Prostate gland (tissue), 2 donors: Measurements from ENCODE around the gene MPL. TPM values are rescaled to one million over a fixed set of nuclear protein-coding genes. Genes with fewer than 3 reads are reported as not detected.

Experiments
- DNase-seq: peaks from one replicate; pipeline ENCODE4 v3.0.0-alpha.2; 2019; ENCODE audit warnings: low spot score
- H3K27ac ChIP-seq, 2 donors: fragments of 200-600 bp; sonication (generic); 2 replicates each; pipeline ENCODE4 v1.5.1; 2017 to 2019
- H3K27me3 ChIP-seq: fragments of 200-600 bp; sonication (generic); replicated peaks from 2 replicates; pipeline ENCODE4 v1.5.1; 2019; ENCODE audit not compliant: insufficient read depth
- H3K36me3 ChIP-seq, 2 donors: fragments of 200-600 bp; sonication (generic); 1 replicate in 1 of 2; 2 replicates in 1 of 2; pipeline versions ENCODE4 v1.5.1 to v1.8.1; 2017 to 2019
- H3K4me1 ChIP-seq: fragments of 200-600 bp; sonication (generic); replicated peaks from 2 replicates; pipeline ENCODE4 v1.5.1; 2019
- H3K4me3 ChIP-seq, 2 donors: fragments of 200-600 bp; sonication (generic); 2 replicates each; pipeline ENCODE4 v1.5.1; 2017 to 2019
- H3K9me3 ChIP-seq: fragments of 200-600 bp; sonication (generic); 2 replicates; pipeline ENCODE4 v1.5.1; 2017
- CTCF ChIP-seq, 4 experiments: fragments of 200-600 bp in 2 of 4; fragments of 450-650 bp in 2 of 4; sonication (generic) in 2 of 4; IDR thresholded peaks; 1 replicate in 3 of 4; 2 replicates in 1 of 4; pipeline ENCODE4 v1.5.1; 2016 to 2019; ENCODE audit warnings: antibody characterized with exemption in 4 of 4, mild to moderate bottlenecking in 2 of 4, moderate library complexity in 2 of 4
- POLR2A ChIP-seq: fragments of 450-650 bp; IDR thresholded peaks from one replicate; pipeline ENCODE4 v1.6.1; 2016; ENCODE audit warnings: antibody characterized with exemption, mild to moderate bottlenecking
- POLR2AphosphoS5 ChIP-seq: sonication (generic); formaldehyde crosslinking; IDR thresholded peaks from one replicate; pipeline ENCODE4 v1.6.1; 2017; ENCODE audit warnings: antibody characterized with exemption
- WGBS: methylation state at CpG from one replicate; pipeline ENCODE4 v1.1.5; 2018; 5-methylcytosine and 5-hydroxymethylcytosine counted together
- intact Hi-C: fragments of 100-400 bp; cut with DNase I; formaldehyde crosslinking; loops from one replicate; pipeline ENCODE4 v1.14.2; 2022
- total RNA-seq, 2 donors: library from RNA; depleted of rRNA; stranded (reverse); fragments of >200 nt; gene quantifications; one replicate each; pipeline ENCODE4 v1.1.0, GENCODE V29; 2016

Gene MPL
- total RNA-seq, 2 donors from 2014 or later = not detected

GRCh38 chr1:43360616-43361015, 23.0 kb downstream of the MPL start:
- TF ChIP-seq POLR2AphosphoS5 (no peak), POLR2A (no peak), CTCF (IDR thresholded peaks at IDR 0.05) (no peak)
- no peak overlapping the region for H3K4me3 ChIP-seq
- WGBS = 83% methylated on average over 4 of the region's 4 CpGs
- H3K4me1 ChIP-seq = peaks cover 10% of the 10 kb centered on the region
- DNase-seq = no peak
- intact Hi-C loops = no loop called here
- H3K9me3 ChIP-seq = no peaks in the 10 kb centered on the region
- no peaks in the 10 kb centered on the region for H3K27me3 ChIP-seq
- peaks cover 7 to 18% of the 10 kb centered on the region in 2 donors for H3K36me3 ChIP-seq
- no peak overlapping the region for H3K27ac ChIP-seq

- H3K27ac ChIP-seq = no peak overlapping the region
- DNase-seq = no peak
- no peaks in the 10 kb centered on the region for H3K9me3 ChIP-seq
- WGBS = 73% methylated on average over 9 of the region's 9 CpGs
- intact Hi-C loops = no loop called here
- H3K27me3 ChIP-seq = no peaks in the 10 kb centered on the region
- no peak for TF ChIP-seq POLR2AphosphoS5
- no peak for TF ChIP-seq POLR2A
- TF ChIP-seq CTCF (IDR thresholded peaks at IDR 0.05) = no peak
- H3K4me1 ChIP-seq = peaks cover 22% of the 10 kb centered on the region
- H3K36me3 ChIP-seq = peaks cover 7 to 18% of the 10 kb centered on the region in 2 donors
- H3K4me3 ChIP-seq = no peak overlapping the region
Observed at GRCh38 chr1:43363283-43363934, 25.8 kb downstream of the MPL start.

GRCh38 chr1:43363935-43364525, 26.4 kb downstream of the MPL start:
- Histone ChIP-seq H3K27ac (no peak overlapping the region), H3K27me3 (no peaks in the 10 kb centered on the region), H3K4me1 (peaks cover 26% of the 10 kb centered on the region), H3K9me3 (no peaks in the 10 kb centered on the region), H3K4me3 (no peak overlapping the region), H3K36me3 (peaks cover 7 to 18% of the 10 kb centered on the region in 2 donors)
- TF ChIP-seq POLR2AphosphoS5 (no peak), CTCF (IDR thresholded peaks at IDR 0.05) (no peak), POLR2A (no peak)
- WGBS = 80% methylated on average over 5 of the region's 5 CpGs
- DNase-seq = no peak
- intact Hi-C loops = no loop called here

GRCh38 chr1:43365678-43366077, 28.1 kb downstream of the MPL start:
- 63% methylated on average over 2 of the region's 2 CpGs for WGBS
- H3K27ac ChIP-seq = peak overlapping the region; percentile 89 to 91
- peak overlapping the region in 1 of 2 donors; percentile 66 for H3K4me3 ChIP-seq
- H3K9me3 ChIP-seq = no peaks in the 10 kb centered on the region
- H3K27me3 ChIP-seq = no peaks in the 10 kb centered on the region
- peaks cover 22% of the 10 kb centered on the region for H3K4me1 ChIP-seq
- no peak for TF ChIP-seq POLR2A
- no peak for TF ChIP-seq CTCF (IDR thresholded peaks at IDR 0.05)
- TF ChIP-seq POLR2AphosphoS5 = no peak
- DNase-seq = no peak
- intact Hi-C loops = loop anchor here (5.0 kb wide), 1 partner anchor 128 kb away; no protein-coding TSS in a partner anchor
- peaks cover 7 to 18% of the 10 kb centered on the region in 2 donors for H3K36me3 ChIP-seq

GRCh38 chr1:43366179-43366578, 28.6 kb downstream of the MPL start:
- DNase-seq = peak; percentile 85
- H3K27ac ChIP-seq = peak overlapping the region; percentile 89 to 91
- H3K9me3 ChIP-seq = no peaks in the 10 kb centered on the region
- intact Hi-C loops = loop anchor here (5.0 kb wide), 1 partner anchor 129 kb away; no protein-coding TSS in a partner anchor
- peaks cover 7 to 18% of the 10 kb centered on the region in 2 donors for H3K36me3 ChIP-seq
- peaks cover 22% of the 10 kb centered on the region for H3K4me1 ChIP-seq
- TF ChIP-seq CTCF (IDR thresholded peaks at IDR 0.05) (no peak), POLR2A (peak; percentile 74), POLR2AphosphoS5 (peak; percentile 84)
- 24% methylated on average over 11 of the region's 11 CpGs for WGBS
- H3K27me3 ChIP-seq = no peaks in the 10 kb centered on the region
- H3K4me3 ChIP-seq = peak overlapping the region in 1 of 2 donors; percentile 66
